ENCODE data around the gene BCLAF3. TPM values are rescaled to one million over a fixed set of nuclear protein-coding genes. Genes with fewer than 3 reads are reported as not detected.

The BCLAF3 gene
- total and polyA plus RNA-seq, 2 donors (not counting 3 experiments of a cell fraction or from before 2014, with no cell fraction given) = 5.0 to 5.1 TPM

DNA sequence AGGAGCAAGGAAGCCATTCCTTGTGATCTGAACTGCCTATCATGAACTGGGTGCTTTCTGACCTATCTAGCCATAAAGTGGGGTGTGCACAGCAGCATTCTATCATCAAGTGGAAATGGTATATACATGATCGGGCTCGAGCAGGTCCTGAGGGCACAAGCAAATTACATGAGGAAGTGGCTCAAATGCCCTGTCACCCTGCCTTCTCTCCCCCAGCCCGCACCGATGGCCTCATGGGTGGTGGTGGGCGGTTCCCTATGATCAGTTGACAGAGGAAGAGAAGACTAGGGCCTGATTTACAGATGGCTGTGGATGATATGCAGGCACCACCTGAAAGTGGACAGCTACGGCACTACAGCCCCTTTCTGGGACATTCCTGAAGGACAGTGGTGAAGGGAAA, 46.3 kb upstream of the BCLAF3 start:
- no peak overlapping the region for H3K4me2 ChIP-seq (ENCODE audit: insufficient read depth, low read length)
- FAIRE-seq (no peak), DNase-seq (ENCODE audit: low read depth, low spot score) (no peak)
- no peaks in the 10 kb centered on the region for H3K9me1 ChIP-seq (replicated peaks; ENCODE audit: control insufficient read depth, extremely low read depth, insufficient read depth, low read length)
- TF ChIP-seq GATA2 (IDR thresholded peaks at IDR 0.05; ENCODE audit: insufficient read depth, insufficient read length, low read depth, low read length) (no peak), POLR2A (IDR thresholded peaks at IDR 0.05; ENCODE audit: low read depth, low read length) (no peak), POLR2AphosphoS5 (IDR thresholded peaks at IDR 0.05; ENCODE audit: insufficient read depth, low read depth, low read length) (no peak), EZH2 (IDR thresholded peaks at IDR 0.05; ENCODE audit: borderline replicate concordance, low read depth, low read length, severe bottlenecking) (no peak), FOS (IDR thresholded peaks at IDR 0.05; ENCODE audit: borderline replicate concordance, insufficient read depth, low read length) (no peak), CTCF (IDR thresholded peaks at IDR 0.05; ENCODE audit: extremely low read depth in 1 of 2, insufficient read depth in 1 of 2, low read depth in 1 of 2, low read length in 2 of 2) (no peak), JUN (IDR thresholded peaks at IDR 0.05; ENCODE audit: borderline replicate concordance, insufficient read depth, insufficient read length, low read depth) (no peak), MYC (IDR thresholded peaks at IDR 0.05; ENCODE audit: low read depth, low read length) (no peak)
- TF ChIP-seq, protein P1, sequence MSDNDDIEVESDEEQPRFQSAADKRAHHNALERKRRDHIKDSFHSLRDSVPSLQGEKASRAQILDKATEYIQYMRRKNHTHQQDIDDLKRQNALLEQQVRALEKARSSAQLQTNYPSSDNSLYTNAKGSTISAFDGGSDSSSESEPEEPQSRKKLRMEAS (IDR thresholded peaks at IDR 0.05; ENCODE audit: insufficient read depth, insufficient read length) = no peak
- H3K79me2 ChIP-seq (ENCODE audit: control insufficient read depth, insufficient read depth, low read length) = no peaks in the 10 kb centered on the region
- H3K27ac ChIP-seq (ENCODE audit: insufficient read depth, low read depth, low read length) = no peak overlapping the region
- H4K20me1 ChIP-seq (replicated peaks; ENCODE audit: control insufficient read depth, extremely low read depth, insufficient read depth, low read length) = no peaks in the 10 kb centered on the region
- no TSS peak for BruUV-seq (replicated peaks)
- H3K4me3 ChIP-seq (replicated peaks in 1 of 3; ENCODE audit: insufficient read depth in 1 of 3, low read depth in 1 of 3, low read length in 3 of 3) = no peak overlapping the region
- H3K9ac ChIP-seq (replicated peaks; ENCODE audit: extremely low read depth, insufficient read depth, low read length) = no peak overlapping the region
- H2AFZ ChIP-seq (ENCODE audit: low read depth, low read length) = no peak overlapping the region
- POLR2A ChIA-PET = no interaction called here
- no peaks in the 10 kb centered on the region for H3K36me3 ChIP-seq (ENCODE audit: control insufficient read depth in 2 of 2, extremely low read depth in 1 of 2, insufficient read depth in 2 of 2, low read length in 2 of 2)
- intact Hi-C loops (cut with micrococcal nuclease) = no loop called here
- dilution Hi-C loops (cut with MboI; ENCODE audit: extremely low pct_ligation_motif_present, low sequenced_read_pairs) = no loop called here
- no peaks in the 10 kb centered on the region for H3K27me3 ChIP-seq (ENCODE audit: control insufficient read depth in 2 of 2, insufficient read depth in 2 of 2, low read length in 2 of 2)
- CTCF ChIA-PET = no interaction called here
- no peaks in the 10 kb centered on the region for H3K4me1 ChIP-seq (ENCODE audit: control insufficient read depth, extremely low read depth, insufficient read depth, low read length)
- H3K9me3 ChIP-seq (replicated peaks; ENCODE audit: control insufficient read depth, insufficient read depth, low read length) = no peaks in the 10 kb centered on the region
